GM18526 (cell line): ENCODE measurements around the gene TTC39B.

Experiments used
- POLR2A ChIP-seq: IDR thresholded peaks from 3 replicates; pipeline ENCODE4 v1.6.1; 2011; ENCODE audit not compliant: insufficient read length; ENCODE audit errors: extremely low read depth

TTC39B gene

DNA sequence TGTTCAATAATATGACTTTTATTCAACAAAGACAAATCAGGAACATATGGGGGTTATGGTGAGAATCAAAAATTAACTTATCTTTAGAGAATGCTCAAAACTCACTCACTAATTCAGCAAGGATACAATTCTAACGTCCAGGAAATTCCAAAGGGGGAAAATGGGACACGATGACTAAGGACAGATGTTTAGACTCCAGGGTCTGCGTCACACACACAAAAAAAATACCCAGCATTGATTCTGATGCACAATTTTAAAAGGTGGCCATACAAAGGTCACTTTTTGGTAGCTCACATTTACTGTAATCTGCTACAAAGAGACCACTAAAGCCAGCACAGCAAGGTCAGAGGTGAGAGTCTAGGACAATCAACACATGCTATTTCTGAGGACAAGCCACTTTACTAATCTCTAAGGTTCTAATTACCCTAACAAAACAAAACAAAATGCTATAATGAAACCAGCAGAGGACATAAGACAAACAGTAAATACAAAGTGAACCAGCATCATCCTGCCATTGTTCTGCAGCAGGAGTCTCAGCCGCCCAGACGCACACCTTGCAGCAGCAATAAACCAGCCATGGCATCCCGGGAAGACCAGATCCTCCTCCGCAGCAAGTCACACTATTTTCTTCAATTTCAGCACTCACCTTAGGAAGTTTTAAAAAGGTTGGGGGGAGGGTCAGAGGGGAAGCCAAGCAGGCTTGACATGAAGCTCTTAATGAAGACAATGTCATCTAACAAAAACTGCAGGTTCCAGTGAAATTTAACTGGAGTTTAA lies 57.8 kb downstream of the TTC39B start:
- TF ChIP-seq POLR2A, result no peak

DNA sequence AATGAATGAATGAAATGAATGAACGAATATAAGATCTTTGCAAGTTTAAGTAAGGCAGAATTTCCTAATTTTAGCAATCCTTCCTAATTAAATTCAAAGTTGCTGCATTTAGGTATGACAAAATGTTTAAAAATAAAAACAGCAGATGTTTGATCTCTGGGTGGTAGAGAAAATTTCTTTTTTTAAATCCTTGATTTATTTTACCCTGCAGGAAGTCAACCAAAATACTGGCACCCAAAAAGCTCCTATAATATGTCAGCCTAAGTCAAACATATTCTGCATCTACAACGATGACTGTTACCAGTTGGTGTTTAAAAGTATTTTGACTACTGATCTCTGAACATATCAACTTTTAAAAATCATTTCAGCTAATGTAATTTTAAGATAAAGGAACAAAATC lies 58.4 kb downstream of the TTC39B start:
- TF ChIP-seq POLR2A, result no peak

DNA sequence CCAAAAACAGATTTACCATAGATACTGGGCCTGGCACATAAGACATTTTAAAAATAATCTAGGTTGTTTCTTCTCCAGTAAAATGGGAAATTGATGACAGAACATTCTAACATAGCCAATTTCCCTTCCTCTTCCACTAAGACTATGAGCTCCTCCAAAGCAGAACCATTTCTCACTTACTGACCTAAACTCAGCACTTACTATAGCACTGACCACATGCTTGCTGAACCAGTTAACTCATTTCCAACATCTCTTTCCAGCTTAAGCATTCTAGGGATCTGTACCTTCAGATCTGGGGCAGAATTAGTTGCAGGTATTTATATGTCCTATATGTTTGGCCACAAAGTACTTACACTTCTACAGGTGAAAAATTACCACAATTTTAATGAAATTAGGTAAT lies 58.9 kb downstream of the TTC39B start:
- no peak for TF ChIP-seq POLR2A

DNA sequence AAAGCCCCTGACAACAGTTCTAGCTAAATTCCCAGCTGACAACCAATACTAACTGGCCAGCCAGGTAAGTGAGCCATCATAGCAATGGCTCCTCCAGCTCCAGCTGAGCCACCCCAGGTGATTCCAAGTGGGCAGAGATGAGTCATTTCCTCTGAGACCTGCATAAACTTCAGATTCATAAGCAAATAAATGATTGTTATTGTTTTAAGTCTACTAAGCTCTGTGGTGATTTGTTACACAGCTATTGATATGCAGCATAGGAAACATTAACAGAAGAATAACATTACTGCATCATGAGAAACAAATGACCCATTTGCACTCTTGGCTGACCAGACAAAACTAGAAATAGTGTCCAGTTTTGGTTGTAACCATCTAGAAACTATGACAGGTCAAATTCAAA lies 60.3 kb downstream of the TTC39B start:
- TF ChIP-seq POLR2A, result no peak

DNA sequence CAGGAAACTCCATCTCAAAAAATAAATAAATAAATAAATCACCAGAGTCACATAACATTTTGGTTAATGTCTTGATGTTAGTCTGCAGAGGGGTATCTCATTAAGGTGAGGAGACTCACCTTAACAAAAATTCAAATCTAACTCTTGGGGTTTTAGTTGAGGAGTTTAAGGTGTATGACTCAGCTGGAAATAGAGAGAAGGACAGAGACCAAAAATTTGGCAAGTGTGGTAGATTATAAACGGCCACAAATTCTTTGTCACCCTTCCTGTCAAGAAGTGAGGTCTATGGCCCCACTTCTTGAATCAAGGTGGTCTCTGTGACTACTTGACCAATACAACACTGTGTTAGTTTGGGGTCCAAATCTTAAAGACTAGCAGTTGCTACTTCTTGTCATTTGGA lies 60.8 kb downstream of the TTC39B start:
- no peak for TF ChIP-seq POLR2A

DNA sequence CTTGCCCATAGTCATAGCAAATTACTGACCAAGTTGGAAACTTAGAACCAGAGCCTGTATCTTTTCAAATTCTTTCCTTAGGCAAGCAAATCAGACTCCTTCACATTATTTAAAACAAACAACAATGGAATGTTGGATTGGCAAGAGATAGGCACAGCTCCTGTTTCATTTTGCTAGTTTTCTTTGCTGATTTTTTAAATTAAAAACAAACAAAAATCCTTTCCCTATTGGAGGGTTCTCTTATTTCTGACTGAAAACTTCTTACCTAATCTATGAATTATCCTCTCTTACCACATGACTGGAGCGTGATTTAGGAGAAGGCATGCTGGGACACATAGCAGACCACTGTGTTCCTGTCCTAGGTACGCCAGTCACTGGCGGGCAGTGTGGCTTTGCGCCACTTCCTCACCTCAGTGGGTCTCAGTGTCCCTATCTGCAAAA lies 63.0 kb downstream of the TTC39B start:
- TF ChIP-seq POLR2A, result no peak

DNA sequence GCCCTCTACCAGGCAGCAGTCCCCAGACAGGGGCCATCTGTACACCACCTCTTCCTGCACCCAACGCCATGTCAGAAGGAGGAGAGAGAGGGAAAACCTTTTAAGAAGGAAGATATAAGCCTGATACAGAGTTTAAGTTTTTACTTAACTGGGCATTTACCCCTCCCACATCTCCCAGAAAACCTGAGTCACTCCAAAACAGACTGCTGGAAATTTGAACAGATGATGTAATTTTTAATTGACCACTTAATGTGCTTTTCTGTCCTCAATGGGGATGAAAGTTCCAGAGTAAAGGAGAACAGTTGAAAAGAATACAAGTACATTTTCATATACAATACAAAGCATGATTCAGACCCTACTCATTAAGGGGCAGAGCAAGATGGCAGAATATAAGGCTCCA lies 63.9 kb downstream of the TTC39B start:
- no peak for TF ChIP-seq POLR2A

DNA sequence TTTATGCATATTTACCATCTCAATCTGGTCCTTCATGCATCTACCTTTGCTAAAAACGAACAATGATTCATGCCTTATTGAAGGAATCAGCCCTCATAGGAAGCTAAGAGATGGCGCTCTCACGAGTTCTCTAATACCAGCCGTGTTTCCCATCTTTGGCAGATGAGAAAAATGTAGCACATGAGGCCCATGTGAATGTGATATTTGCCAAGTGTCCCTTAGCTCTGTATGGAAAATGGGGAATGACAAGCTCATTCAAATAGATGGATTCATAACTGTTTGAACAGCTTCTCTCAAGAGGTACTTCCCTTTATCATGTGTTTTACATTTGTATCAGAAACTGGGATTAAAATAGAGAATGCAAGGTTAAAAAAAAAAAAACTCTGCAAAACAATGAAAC lies 66.1 kb downstream of the TTC39B start:
- no peak for TF ChIP-seq POLR2A

DNA sequence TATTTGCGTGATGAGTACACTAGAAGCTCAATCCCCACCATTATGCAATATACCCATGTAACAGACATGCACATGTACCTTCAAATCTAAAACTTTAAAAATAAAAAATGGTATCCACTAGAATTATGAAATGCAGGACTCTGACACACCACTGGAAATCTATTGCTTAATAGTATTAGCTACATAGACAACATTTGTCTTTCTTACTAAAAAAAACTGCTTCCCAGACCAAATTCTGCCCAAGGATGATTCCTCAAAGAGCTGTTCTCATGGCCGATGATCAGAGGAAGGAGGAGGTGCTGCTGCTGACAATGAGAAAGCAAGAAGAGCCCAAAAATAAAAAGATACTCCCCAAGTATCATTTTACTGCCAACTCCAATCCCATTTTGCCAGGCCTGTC lies 67.2 kb downstream of the TTC39B start:
- no peak for TF ChIP-seq POLR2A

DNA sequence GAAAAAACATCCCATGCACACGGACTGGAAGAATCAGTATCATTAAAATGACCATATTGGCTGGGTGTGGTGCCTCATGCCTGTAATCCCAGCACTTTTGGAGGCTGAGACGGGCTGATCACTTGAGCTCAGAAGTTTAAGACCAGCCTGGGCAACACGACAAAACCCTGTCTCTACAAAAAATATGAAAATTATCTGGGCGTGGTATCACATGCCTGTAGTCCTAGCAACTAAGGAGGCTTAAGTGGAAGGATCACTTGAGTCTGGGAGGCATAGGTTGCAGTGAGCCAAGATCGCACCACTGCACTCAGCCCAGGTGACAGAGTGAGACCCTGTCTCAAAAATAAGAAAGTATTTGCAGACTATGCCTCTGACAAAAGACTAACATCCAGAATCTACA lies 68.4 kb downstream of the TTC39B start:
- no peak for TF ChIP-seq POLR2A

DNA sequence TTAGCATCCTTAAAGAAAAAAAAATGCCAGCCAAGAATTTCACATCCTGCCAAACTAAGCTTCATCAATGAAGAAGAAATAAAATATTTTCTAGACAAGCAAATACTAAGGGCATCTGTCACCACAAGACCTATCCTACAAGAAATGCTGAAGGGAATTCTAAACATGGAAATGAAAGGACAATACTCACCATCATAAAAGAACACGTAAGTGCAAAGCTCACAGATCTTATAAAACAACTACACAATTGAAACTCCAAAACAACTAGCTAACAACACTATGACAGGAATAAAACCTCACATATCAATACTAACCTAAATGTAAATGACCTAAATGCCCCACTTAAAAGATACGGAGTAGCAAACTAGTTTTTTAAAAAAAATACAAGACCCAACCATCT lies 71.4 kb downstream of the TTC39B start:
- TF ChIP-seq POLR2A, result no peak

DNA sequence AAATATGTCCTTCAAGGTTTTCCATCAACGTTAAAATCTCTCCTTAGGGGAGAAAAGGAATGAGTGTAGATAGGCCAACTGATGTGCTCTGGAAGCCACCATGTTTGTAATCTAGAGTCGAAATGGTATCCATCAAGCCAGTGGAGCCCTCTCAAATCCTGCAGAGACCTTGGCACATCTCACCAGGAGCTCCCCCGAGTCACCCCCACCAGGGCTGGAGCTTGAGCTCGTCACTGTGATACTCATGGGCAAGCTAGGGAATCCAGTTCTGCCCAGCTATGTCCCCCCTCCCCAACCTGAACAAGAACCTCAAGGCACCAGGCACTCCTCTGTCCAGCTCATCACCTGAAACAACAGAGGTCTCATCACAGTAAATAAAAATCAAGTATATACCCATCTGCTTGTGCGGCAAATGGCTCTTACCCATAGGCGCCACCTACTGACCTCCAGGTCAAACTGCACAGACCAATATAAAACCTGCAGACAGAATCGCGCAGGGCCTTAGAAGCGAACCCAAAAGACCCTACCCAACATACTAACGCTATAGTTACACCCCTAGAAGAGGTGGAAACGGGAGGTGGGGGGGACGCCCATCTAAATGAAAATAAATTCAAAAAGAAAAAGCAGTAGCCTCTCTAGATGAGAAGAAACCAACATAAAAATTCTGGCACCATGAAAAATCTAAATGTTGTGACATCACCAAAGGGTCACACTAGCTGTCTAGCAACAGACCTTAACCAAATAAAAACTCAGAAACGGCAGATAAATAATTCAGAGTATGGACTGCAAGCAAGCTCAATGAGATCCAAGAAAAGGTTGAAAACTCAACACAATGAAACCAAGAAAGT lies 75.0 kb downstream of the TTC39B start:
- no peak for TF ChIP-seq POLR2A

DNA sequence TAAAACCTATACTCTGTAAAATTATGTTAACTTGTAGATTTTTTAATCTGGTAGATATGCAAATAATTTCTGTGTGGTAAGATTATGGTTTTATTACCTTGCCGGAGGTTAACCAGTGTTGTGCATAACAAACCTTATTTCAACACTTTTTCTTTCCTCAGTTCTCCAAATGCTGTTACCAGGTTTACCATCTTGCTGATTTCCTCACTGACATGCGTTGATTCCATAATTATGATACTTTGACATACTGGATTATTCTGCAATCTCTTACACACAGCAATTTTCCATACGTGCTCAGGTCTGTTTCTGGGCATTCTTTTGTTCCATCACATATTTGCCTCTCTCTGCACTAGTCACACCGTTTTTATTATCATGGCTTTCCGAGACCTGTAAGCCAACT lies 77.6 kb downstream of the TTC39B start:
- TF ChIP-seq POLR2A, result no peak

DNA sequence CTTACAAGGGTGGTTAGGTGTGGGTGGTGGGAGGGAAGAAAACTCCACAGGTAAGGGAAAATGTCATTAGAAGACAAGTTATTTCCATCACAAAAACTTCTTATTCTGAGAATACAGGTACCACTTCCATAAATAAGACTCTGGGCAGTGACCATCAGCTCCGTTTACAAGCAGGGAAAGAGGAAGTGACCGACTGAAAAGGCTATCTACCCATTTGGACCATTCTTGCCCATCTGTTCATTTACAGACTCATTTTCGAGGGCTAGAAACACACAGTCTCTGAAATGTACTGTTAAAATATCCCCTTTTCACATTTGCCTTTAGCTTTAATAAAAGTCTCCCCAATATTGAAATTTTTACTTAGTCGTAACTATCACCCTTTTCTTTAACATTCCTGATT lies 79.5 kb downstream of the TTC39B start:
- TF ChIP-seq POLR2A, result no peak

DNA sequence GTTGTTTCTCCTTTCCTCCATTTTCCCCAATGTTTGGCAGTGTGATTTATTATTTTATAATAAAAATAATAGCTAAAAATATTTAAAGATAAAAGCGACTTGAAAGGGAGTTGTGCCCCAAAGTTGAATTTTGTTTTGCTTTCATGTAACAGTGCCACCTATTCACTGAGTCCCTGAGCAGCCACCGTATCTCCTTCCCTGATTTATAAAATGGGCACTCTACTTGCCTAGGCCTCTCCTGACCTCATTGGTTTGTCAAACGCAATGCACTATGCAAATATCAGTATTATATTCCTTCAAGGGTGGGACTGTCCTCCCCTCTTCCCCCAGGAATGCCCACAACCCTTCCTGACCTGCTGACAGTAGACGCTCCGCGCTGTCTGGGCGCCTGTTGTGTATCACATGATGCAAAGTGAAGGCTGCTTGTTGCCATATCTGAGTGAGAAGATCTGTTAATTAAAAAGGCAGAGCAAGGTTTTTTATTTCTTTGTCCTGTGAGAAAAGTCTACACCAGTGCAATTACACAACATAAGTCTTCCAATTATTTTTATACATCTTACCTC lies 81.4 kb downstream of the TTC39B start:
- TF ChIP-seq POLR2A, result no peak

DNA sequence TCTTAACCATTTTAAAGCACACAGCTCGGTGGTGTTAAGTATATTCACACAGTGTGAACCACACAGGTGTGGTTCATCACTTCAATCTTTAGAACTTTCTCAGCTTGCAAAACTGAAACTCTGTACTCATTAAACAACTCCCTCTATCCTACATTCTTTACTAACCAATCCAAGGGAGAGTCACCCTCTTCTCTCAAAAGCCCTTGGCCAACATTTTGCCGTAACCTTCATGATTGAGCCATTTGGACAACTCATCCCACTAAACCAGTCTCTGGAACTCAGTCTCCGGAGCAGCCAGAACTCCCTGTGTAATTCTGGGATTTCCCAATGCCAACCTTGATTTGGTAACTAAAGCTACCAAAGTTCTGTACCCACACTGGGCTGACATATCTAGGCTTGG lies 84.7 kb downstream of the TTC39B start:
- TF ChIP-seq POLR2A, result no peak
